B cell (primary cell): ENCODE measurements around the gene SETD1A. TPM values are rescaled to one million over a fixed set of nuclear protein-coding genes. Genes with fewer than 3 reads are reported as not detected.

Source experiments
- ATAC-seq: fragments of 200-7000 bp; cut with Tn5 transposase; one replicate; pipeline ENCODE4 v1.10.0; 2021; ENCODE audit warnings: low read depth, mild to moderate bottlenecking, moderate number of reproducible peaks, moderate library complexity
- CTCF ChIA-PET: fragments of 350-600 bp; sonication (Branson Sonifier 250); formaldehyde crosslinking; loops from one replicate; lab custom pipeline; 2021; ENCODE audit warnings: antibody characterized with exemption, inconsistent platforms; lab: Charles Lee
- POLR2A ChIA-PET: fragments of 350-600 bp; sonication (Branson Sonifier 250); formaldehyde crosslinking; loops from one replicate; lab custom pipeline; 2021; ENCODE audit warnings: antibody characterized with exemption; lab: Charles Lee
- DNase-seq: peaks from one replicate; pipeline ENCODE4 v3.0.0; 2013
- H2AFZ ChIP-seq: 2 replicates; pipeline ENCODE4 v1.6.1; 2012; ENCODE audit warnings: mild to moderate bottlenecking, low read depth, low read length; ENCODE audit not compliant: insufficient read depth, poor library complexity, severe bottlenecking
- H3K27ac ChIP-seq, 2 donors: 1 replicate in 1 of 2; 2 replicates in 1 of 2; pipeline ENCODE4 v1.5.1; 2012 to 2013; ENCODE audit warnings: low read length in 2 of 2, mild to moderate bottlenecking in 2 of 2, moderate library complexity in 1 of 2
- H3K27me3 ChIP-seq, 4 experiments: fragments of 200-600 bp in 1 of 4; sonication (generic) in 1 of 4; replicated peaks in 1 of 4; 1 replicate in 2 of 4; 2 replicates in 2 of 4; pipeline versions ENCODE4 v1.6.1 to v1.7.0; 2013 to 2016; ENCODE audit warnings: low read length in 3 of 4, mild to moderate bottlenecking in 2 of 4, mixed read lengths in 1 of 4, moderate library complexity in 1 of 4; ENCODE audit not compliant: insufficient read depth in 4 of 4, control insufficient read depth in 3 of 4; ENCODE audit errors: control extremely low read depth in 1 of 4
- H3K36me3 ChIP-seq, 2 experiments: replicated peaks in 1 of 2; 1 replicate in 1 of 2; 2 replicates in 1 of 2; pipeline versions ENCODE4 v1.6.1 to v1.7.1; 2013; ENCODE audit warnings: low read length in 1 of 2; ENCODE audit not compliant: insufficient read depth in 2 of 2, control insufficient read depth in 1 of 2; ENCODE audit errors: control extremely low read depth in 1 of 2, extremely low read depth in 1 of 2
- H3K4me1 ChIP-seq, 2 donors: fragments of 200-600 bp in 1 of 2; sonication (generic) in 1 of 2; 1 replicate in 1 of 2; 2 replicates in 1 of 2; pipeline versions ENCODE4 v1.5.1 to v1.6.1; 2013 to 2017; ENCODE audit warnings: low read length in 2 of 2; ENCODE audit not compliant: control insufficient read depth in 2 of 2, insufficient read depth in 2 of 2
- H3K4me2 ChIP-seq: replicated peaks from 2 replicates; pipeline ENCODE3; 2012; ENCODE audit warnings: mild to moderate bottlenecking, low read depth, low read length; ENCODE audit not compliant: poor library complexity, severe bottlenecking
- H3K4me3 ChIP-seq, 5 experiments: fragments of 200-600 bp in 1 of 5; sonication (generic) in 1 of 5; 1 replicate in 3 of 5; 2 replicates in 2 of 5; pipeline versions ENCODE4 v1.5.1 to v1.7.0; 2011 to 2016; ENCODE audit warnings: low read length in 4 of 5, mild to moderate bottlenecking in 4 of 5, low read depth in 2 of 5, control low read depth in 1 of 5, moderate library complexity in 1 of 5; ENCODE audit not compliant: insufficient read depth in 1 of 5; ENCODE audit errors: control extremely low read depth in 1 of 5, extremely low read depth in 1 of 5
- H3K79me2 ChIP-seq: fragments of 200-600 bp; sonication (generic); one replicate; pipeline ENCODE4 v1.6.0; 2016; ENCODE audit warnings: low read length; ENCODE audit not compliant: control insufficient read depth, insufficient read depth
- H3K9ac ChIP-seq: fragments of 200-600 bp; sonication (generic); 2 replicates; pipeline ENCODE4 v1.6.1; 2017; ENCODE audit warnings: mild to moderate bottlenecking, low read length, moderate library complexity
- H3K9me3 ChIP-seq, 3 donors: one replicate each; pipeline versions ENCODE4 v1.6.1 to v1.7.1; 2013; ENCODE audit warnings: low read length in 2 of 3; ENCODE audit not compliant: control insufficient read depth in 2 of 3, insufficient read depth in 1 of 3; ENCODE audit errors: control extremely low read depth in 1 of 3
- H4K20me1 ChIP-seq: 2 replicates; pipeline ENCODE4 v1.6.0; 2012; ENCODE audit warnings: mild to moderate bottlenecking, low read length; ENCODE audit not compliant: insufficient read depth, control insufficient read depth, poor library complexity, severe bottlenecking
- H3K27ac Mint-ChIP-seq: one replicate; pipeline ENCODE4 v1.8.0; 2021; ENCODE audit warnings: mixed read lengths
- H3K27me3 Mint-ChIP-seq: one replicate; pipeline ENCODE4 v1.8.0; 2021; ENCODE audit warnings: mixed read lengths
- H3K4me1 Mint-ChIP-seq: one replicate; pipeline ENCODE4 v1.8.0; 2021; ENCODE audit warnings: mixed read lengths
- H3K4me3 Mint-ChIP-seq: one replicate; pipeline ENCODE4 v1.8.0; 2021; ENCODE audit warnings: mixed read lengths
- H3K9me3 Mint-ChIP-seq: one replicate; pipeline ENCODE4 v1.8.0; 2022; ENCODE audit warnings: mixed read lengths; ENCODE audit not compliant: insufficient read depth
- EZH2 ChIP-seq: IDR thresholded peaks from 2 replicates; pipeline ENCODE4 v1.6.1; 2012; ENCODE audit warnings: borderline replicate concordance, low read depth, mild to moderate bottlenecking, moderate library complexity, low read length; ENCODE audit not compliant: insufficient read depth, poor library complexity, severe bottlenecking
- WGBS: methylation state at CpG from one replicate; pipeline ENCODE4 v1.1.5; 2013; ENCODE audit warnings: missing lambda C conversion rate; ENCODE audit not compliant: insufficient coverage; 5-methylcytosine and 5-hydroxymethylcytosine counted together
- intact Hi-C: fragments of 100-400 bp; cut with micrococcal nuclease; formaldehyde crosslinking; loops from one replicate; pipeline ENCODE4 v1.10.0; 2022
- polyA plus RNA-seq: library from polyadenylated mRNA; depleted of rRNA; stranded (reverse); fragments of >200 nt; gene quantifications from 2 replicates; pipeline ENCODE4 v1.2.3, GENCODE V29; 2012
- total RNA-seq, 2 donors: library from RNA; stranded (reverse); fragments of 120-200 nt in 1 of 2; gene quantifications; 1 replicate in 1 of 2; 2 replicates in 1 of 2; pipeline versions ENCODE4 v1.2.3 to v1.2.4, GENCODE V29; 2013 to 2022
- TF ChIP-seq, protein P1 (sequence below): fragments of 200-600 bp; IDR thresholded peaks from one replicate; pipeline ENCODE4 v1.8.0; 2022; ENCODE audit warnings: antibody characterized with exemption, mild to moderate bottlenecking

Gene SETD1A
- total and polyA plus RNA-seq, 2 donors (not counting 1 experiment from before 2014, with no cell fraction given), result 11.5 to 39.5 TPM

DNA sequence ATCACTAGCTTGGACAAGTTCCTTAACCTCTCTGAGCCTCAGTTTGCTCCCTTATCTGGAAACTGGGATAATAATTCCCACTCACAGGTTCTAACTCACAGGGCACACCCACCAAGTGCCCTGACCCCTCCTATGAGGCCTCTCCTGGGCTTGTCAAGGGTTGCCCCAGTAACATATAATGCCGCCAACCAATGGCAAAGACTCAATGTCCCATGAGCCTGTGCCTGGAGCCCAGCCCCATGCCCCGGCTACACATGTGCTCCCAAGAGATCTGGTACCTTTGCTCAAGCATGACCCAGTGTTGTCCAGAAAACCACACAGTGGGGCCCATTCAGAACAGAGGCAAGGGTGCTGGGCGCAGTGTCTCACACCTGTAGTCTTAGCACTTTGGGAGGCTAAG is 42.7 kb upstream of the SETD1A start:
- no peak overlapping the region for H3K27ac Mint-ChIP-seq
- Histone ChIP-seq H3K9me3 (no peaks in the 10 kb centered on the region), H3K27me3 (no peaks in the 10 kb centered on the region), H3K79me2 (no peaks in the 10 kb centered on the region), H3K4me2 (no peak overlapping the region), H3K4me3 (no peak overlapping the region), H2AFZ (no peak overlapping the region), H3K4me1 (no peaks in the 10 kb centered on the region), H3K9ac (no peak overlapping the region), H3K36me3 (no peaks in the 10 kb centered on the region), H4K20me1 (no peaks in the 10 kb centered on the region), H3K27ac (no peak overlapping the region)
- no peak for TF ChIP-seq EZH2
- TF ChIP-seq, protein P1, sequence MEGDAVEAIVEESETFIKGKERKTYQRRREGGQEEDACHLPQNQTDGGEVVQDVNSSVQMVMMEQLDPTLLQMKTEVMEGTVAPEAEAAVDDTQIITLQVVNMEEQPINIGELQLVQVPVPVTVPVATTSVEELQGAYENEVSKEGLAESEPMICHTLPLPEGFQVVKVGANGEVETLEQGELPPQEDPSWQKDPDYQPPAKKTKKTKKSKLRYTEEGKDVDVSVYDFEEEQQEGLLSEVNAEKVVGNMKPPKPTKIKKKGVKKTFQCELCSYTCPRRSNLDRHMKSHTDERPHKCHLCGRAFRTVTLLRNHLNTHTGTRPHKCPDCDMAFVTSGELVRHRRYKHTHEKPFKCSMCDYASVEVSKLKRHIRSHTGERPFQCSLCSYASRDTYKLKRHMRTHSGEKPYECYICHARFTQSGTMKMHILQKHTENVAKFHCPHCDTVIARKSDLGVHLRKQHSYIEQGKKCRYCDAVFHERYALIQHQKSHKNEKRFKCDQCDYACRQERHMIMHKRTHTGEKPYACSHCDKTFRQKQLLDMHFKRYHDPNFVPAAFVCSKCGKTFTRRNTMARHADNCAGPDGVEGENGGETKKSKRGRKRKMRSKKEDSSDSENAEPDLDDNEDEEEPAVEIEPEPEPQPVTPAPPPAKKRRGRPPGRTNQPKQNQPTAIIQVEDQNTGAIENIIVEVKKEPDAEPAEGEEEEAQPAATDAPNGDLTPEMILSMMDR, result no peak
- peaks cover 3% of the 10 kb centered on the region for H3K4me1 Mint-ChIP-seq
- H3K27me3 Mint-ChIP-seq, result no peaks in the 10 kb centered on the region
- ATAC-seq (peak; percentile 41), DNase-seq (no peak)
- 33% methylated on average over 3 of the region's 3 CpGs for WGBS
- POLR2A ChIA-PET, result interaction anchor here (0.6 kb wide), 1 partner anchor 12 kb away, joined by 3 read pairs; no protein-coding TSS in a partner anchor
- CTCF ChIA-PET, result interaction anchor here (1.2 to 1.3 kb wide), 2 partner anchors 13 to 71 kb away, joined by 3 read pairs; no protein-coding TSS in a partner anchor
- H3K9me3 Mint-ChIP-seq, result no peaks in the 10 kb centered on the region
- H3K4me3 Mint-ChIP-seq, result no peak overlapping the region
- intact Hi-C loops, result no loop called here

DNA sequence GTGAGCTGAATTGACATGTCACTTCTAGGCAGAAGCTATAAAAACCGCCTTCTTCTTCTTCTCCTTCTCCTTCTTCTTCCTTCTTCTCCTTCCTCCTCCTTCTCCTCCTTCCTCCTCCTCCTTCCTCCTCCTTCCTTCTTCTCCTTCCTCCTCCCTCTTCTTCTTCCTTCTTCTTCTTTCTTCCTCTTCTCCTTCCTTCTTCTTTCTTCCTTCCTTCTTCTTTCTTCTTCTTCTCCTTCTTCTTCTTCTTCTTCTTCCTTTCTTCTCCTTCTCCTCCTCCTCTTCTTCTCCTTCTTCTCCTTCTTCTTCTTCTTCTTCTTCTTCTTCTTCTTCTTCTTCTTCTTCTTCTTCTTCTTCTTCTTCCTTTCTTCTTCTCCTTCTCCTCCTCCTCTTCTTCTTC is 38.9 kb upstream of the SETD1A start:
- no peak overlapping the region for H2AFZ ChIP-seq
- no peaks in the 10 kb centered on the region for H3K27me3 Mint-ChIP-seq
- no peaks in the 10 kb centered on the region for H3K9me3 Mint-ChIP-seq
- H3K4me1 Mint-ChIP-seq, result peaks cover 11% of the 10 kb centered on the region
- no peak overlapping the region for H3K9ac ChIP-seq
- ATAC-seq (no peak), DNase-seq (no peak)
- CTCF ChIA-PET, result interaction anchor here (1.0 to 5.2 kb wide), 4 partner anchors 17 to 73 kb away, joined by 3 to 58 read pairs (median 14); no protein-coding TSS in a partner anchor
- H3K4me1 ChIP-seq, result peaks cover 0 to 12% of the 10 kb centered on the region in 2 donors
- no peak overlapping the region for H3K4me3 Mint-ChIP-seq
- H4K20me1 ChIP-seq, result no peaks in the 10 kb centered on the region
- no peak overlapping the region for H3K4me3 ChIP-seq
- no peak overlapping the region for H3K27ac Mint-ChIP-seq
- no peaks in the 10 kb centered on the region for H3K9me3 ChIP-seq
- TF ChIP-seq EZH2, result no peak
- TF ChIP-seq, protein P1, result no peak
- H3K79me2 ChIP-seq, result no peaks in the 10 kb centered on the region
- intact Hi-C loops, result no loop called here
- H3K4me2 ChIP-seq, result no peak overlapping the region
- H3K27ac ChIP-seq, result no peak overlapping the region
- no peaks in the 10 kb centered on the region for H3K27me3 ChIP-seq
- POLR2A ChIA-PET, result no interaction called here
- 63% methylated on average over 1 of the region's 1 CpG for WGBS
- no peaks in the 10 kb centered on the region for H3K36me3 ChIP-seq
